Stimulated activated memory B cell treated with anti-CD40 and anti-IgM and Interleukin-4, amounts not matched to agents 10 μg/mL and 1 μg/mL and 100 μg/mL, for 72 hours (primary cell): ENCODE results near the gene HMG20A.

Experiments used
- ATAC-seq: fragments of 150-1000 bp; cut with Tn5 transposase; 2 replicates; pipeline ENCODE4 v1.10.0; 2021
- H3K27ac Mint-ChIP-seq: one replicate; pipeline ENCODE4 v1.8.0; 2022; ENCODE audit warnings: mild to moderate bottlenecking, mixed read lengths
- H3K27me3 Mint-ChIP-seq: one replicate; pipeline ENCODE4 v1.8.0; 2022; ENCODE audit warnings: mixed read lengths
- H3K36me3 Mint-ChIP-seq: one replicate; pipeline ENCODE4 v1.8.0; 2022; ENCODE audit warnings: mixed read lengths
- H3K4me1 Mint-ChIP-seq: one replicate; pipeline ENCODE4 v1.8.0; 2022; ENCODE audit warnings: mixed read lengths
- H3K4me3 Mint-ChIP-seq: one replicate; pipeline ENCODE4 v1.8.0; 2022; ENCODE audit warnings: mild to moderate bottlenecking, moderate library complexity, mixed read lengths
- H3K9me3 Mint-ChIP-seq: one replicate; pipeline ENCODE4 v1.8.0; 2022; ENCODE audit warnings: mixed read lengths

HMG20A gene

DNA sequence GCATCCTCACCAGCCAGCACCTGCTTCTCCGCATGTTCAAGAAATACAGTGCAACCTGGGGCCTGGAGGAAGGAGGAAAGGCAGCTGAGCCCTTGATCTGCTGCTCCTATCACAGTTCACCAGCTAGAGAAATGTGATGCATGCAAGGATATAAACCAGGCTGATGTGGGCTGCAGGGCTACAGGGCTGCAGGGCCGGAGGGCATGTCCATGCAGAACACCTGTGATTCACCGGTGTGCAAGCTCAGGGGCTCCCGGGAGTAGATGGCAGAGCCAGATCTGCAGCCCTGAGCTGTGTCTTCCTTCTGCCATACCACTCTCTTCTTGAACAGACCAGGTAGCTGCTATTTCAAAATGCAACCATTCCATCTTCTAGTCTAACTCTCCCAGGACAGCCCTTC lies 84.9 kb downstream of the HMG20A start:
- peaks cover 15% of the 10 kb centered on the region for H3K36me3 Mint-ChIP-seq
- peaks cover 38% of the 10 kb centered on the region for H3K4me1 Mint-ChIP-seq
- ATAC-seq = no peak
- no peaks in the 10 kb centered on the region for H3K9me3 Mint-ChIP-seq
- no peak overlapping the region for H3K4me3 Mint-ChIP-seq
- H3K27me3 Mint-ChIP-seq = no peaks in the 10 kb centered on the region
- no peak overlapping the region for H3K27ac Mint-ChIP-seq

DNA sequence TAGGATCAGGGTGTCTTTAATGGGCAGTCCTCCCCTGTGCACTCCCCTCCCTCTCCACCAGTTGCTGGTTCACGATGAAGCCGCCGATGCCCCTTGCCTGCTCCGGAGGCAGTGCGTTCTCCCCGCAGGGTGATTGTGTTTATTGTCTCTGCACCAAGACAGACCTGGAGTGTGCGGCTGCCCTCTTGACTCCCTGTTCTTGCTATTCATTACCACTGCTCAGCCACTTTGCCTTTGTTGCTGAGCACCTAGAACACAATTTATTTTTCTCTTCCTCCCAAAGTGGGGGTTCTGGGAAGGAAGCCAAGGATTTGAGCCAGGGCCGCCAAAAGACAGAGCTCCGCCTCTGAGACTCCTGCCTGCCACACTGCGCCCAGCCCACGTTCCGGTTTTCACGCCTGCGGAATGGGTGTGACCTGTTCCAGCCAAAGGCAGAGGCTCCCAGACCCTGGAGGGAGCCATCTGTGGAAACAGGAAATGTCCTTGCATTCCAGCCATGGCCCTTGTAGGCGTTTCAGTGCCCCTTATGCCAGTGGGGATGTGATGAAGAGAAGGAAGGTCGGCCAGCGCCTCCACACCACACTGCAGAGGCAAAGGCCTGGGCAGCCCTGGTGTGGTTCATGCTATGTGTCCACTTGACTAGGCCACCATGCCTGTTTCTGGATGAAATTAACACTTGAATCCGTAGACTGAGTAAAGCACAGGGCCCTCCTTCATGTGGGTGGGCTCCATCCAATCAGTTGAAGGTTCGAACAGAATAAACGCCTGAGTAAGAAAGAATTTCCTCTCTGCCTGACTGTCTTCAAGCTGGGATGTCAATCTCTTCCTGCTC lies 85.8 kb downstream of the HMG20A start:
- Mint-ChIP-seq H3K4me1 (peaks cover 38% of the 10 kb centered on the region), H3K27ac (no peak overlapping the region)

DNA sequence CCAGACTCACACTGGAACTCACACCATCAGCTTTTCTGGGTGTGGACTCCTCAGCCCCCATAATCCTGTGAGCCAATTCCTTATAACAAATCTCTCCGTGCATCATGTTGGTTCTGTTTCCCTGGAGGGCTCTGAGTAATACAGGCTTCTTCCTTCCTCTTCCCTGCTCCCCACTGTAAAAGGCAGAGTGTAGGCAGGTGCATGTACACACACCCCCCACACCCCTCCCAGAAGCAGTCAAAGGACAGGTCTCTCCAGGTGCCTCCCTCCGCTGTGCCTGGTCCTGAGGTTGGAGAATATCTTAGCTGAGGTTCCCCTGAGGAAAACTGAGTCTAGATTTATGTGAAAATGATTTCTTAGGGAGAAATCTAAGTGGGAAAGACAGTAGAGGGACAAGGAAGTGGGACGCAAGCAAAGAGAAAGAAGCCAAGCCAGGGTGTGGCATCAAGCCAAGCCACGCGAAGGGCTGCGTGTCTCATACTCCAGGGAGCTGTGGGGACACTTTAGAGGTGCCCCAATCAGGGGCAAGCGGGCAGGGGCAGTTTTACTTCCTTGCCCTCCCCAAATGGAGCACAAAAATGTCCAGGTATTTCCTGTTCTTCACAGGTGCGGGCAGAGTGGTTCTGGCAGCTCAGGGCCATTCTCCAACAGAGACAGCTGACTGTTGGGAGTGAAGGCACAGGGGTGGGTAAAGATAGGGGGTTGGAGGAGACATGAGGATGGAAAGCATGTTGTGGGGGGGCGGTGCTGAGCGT lies 86.6 kb downstream of the HMG20A start:
- H3K27me3 Mint-ChIP-seq = no peaks in the 10 kb centered on the region
- no peak for ATAC-seq
- H3K4me3 Mint-ChIP-seq = no peak overlapping the region
- H3K9me3 Mint-ChIP-seq = no peaks in the 10 kb centered on the region
- peaks cover 38% of the 10 kb centered on the region for H3K4me1 Mint-ChIP-seq
- H3K36me3 Mint-ChIP-seq = peaks cover 15% of the 10 kb centered on the region
- no peak overlapping the region for H3K27ac Mint-ChIP-seq

More for the DNA sequence above, 85.8 kb downstream of the HMG20A start:
- Mint-ChIP-seq H3K27me3 (no peaks in the 10 kb centered on the region), H3K9me3 (no peaks in the 10 kb centered on the region), H3K36me3 (peaks cover 15% of the 10 kb centered on the region), H3K4me3 (no peak overlapping the region)
- ATAC-seq = no peak

DNA sequence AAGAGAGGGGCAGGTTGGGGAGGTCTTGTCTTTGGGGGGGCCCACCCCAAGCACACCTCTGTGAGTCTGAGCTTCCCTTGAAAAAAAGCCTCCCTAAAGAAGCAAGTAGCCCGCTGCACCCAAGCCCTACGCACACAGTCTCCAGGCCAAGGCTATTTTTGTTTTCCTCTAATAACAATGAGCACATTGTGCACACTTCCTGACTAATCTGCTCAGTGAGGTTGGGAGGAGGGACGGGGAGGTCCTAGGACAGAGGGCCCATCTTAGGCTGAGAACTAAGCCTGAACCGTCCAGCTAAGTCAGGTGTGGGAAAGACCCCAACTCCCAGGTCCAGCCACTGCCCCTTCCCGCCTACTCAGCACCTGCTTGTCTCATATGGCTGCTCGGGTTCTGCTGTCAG lies 87.2 kb downstream of the HMG20A start:
- H3K27ac Mint-ChIP-seq = no peak overlapping the region
- H3K27me3 Mint-ChIP-seq = no peaks in the 10 kb centered on the region
- no peak overlapping the region for H3K4me3 Mint-ChIP-seq
- peaks cover 15% of the 10 kb centered on the region for H3K36me3 Mint-ChIP-seq
- H3K4me1 Mint-ChIP-seq = peaks cover 38% of the 10 kb centered on the region
- H3K9me3 Mint-ChIP-seq = no peaks in the 10 kb centered on the region
- no peak for ATAC-seq

DNA sequence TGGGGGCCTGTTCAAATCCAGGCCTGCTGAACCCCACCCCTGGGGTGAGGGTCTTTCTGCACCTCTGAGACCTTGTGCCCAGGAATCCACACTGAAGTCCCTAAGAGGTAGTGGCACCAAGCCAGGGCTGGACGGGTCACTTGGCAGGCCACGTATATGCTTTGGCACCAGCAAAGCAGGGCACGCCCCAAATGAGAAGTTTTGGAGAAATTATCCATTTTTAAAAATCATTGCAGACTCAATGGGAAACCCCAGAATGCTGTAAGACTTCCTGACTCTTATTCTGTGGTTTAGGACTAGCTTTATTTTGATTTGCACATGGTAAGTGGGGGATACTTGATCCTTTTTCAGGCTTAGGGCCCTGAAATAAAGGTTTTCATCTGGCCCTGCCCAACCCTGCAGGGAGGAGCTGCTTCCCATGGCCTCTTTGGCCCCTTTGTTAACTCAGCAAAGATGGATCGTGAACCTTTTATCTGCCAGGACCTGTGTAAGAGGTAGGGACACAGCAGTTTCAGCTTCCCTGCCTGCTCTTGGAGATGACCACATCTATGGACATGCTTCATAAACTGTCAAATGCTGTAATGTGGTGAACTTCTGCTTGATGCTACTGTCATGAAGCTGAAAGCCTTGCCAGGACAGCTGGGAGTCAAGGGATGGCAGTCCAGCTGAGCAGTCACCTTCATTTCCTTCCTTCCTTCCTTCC lies 88.0 kb downstream of the HMG20A start:
- Mint-ChIP-seq H3K36me3 (peaks cover 15% of the 10 kb centered on the region), H3K4me3 (no peak overlapping the region), H3K27ac (peak overlapping the region; percentile 51), H3K27me3 (no peaks in the 10 kb centered on the region), H3K4me1 (peaks cover 38% of the 10 kb centered on the region), H3K9me3 (no peaks in the 10 kb centered on the region)
- no peak for ATAC-seq

DNA sequence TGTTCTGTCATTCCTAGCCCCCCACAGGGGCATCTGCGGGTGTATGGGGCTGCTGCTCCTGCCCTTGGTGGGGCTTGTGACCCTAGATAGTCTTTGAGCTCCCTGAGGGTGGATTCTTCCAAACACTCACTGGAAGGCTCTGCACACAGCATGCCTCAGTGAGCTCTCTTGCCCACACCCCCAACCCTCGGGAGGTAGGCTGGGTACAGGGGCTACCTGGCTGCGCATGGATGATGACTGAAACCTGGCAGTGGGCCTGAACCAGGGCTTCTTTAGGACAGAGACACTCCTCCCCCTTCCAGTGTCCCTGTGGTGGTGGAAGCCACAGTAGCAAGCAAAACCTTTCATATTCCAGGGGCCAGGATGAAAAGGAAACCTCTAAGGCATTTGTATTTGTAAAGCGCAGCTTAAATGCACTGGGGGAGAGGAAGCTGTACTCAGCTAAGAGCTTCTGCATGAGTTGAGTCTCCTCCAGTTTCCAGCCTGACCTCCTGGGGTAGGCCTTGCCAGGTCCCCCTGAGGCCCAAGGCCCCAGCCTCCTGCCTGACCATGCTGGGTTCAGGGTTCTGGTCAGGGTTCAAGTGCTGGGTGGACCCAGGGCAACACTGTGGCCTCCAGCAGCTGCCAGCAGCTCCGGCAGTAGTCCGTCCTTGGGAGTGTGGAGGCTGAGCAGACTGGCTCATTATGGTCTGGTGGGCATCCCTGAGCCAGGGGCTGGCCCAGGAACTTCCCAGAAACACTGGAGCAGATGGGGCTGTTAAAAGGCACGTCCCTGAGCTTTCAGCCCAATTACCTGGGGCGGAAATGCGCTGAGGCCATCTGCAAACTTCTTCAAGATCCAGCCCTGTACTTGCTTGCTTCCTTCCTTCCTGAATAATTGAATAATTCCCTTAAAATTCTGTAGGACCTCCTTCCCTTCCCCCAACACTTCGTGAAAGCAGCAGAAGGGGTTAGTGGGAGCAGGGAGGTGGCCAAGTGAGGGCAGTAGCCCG lies 89.7 kb downstream of the HMG20A start:
- Mint-ChIP-seq H3K4me3 (no peak overlapping the region), H3K4me1 (peaks cover 27% of the 10 kb centered on the region), H3K36me3 (peaks cover 15% of the 10 kb centered on the region), H3K27ac (no peak overlapping the region), H3K27me3 (no peaks in the 10 kb centered on the region), H3K9me3 (no peaks in the 10 kb centered on the region)
- no peak for ATAC-seq

DNA sequence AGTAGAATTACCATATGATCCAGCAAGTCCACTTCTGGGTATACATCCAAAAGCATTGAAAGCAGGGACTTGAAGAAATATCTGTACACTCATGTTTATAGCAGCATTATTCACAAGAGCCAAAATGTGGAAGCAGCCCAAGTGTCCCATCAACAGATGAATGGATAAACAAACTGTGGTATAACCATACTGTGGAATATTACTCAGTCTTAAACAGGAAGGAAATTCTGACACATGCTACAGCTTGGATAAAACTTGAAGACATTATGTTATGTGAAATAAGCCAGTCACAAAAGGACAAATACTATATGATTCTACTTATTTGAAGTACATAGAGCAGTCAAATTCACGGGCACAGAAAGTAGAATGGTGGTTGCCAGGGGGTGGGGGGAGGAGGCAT lies 91.2 kb downstream of the HMG20A start:
- H3K4me1 Mint-ChIP-seq = peaks cover 26% of the 10 kb centered on the region
- H3K27ac Mint-ChIP-seq = no peak overlapping the region
- no peak for ATAC-seq
- H3K36me3 Mint-ChIP-seq = peaks cover 11% of the 10 kb centered on the region
- no peaks in the 10 kb centered on the region for H3K9me3 Mint-ChIP-seq
- no peak overlapping the region for H3K4me3 Mint-ChIP-seq
- H3K27me3 Mint-ChIP-seq = no peaks in the 10 kb centered on the region

DNA sequence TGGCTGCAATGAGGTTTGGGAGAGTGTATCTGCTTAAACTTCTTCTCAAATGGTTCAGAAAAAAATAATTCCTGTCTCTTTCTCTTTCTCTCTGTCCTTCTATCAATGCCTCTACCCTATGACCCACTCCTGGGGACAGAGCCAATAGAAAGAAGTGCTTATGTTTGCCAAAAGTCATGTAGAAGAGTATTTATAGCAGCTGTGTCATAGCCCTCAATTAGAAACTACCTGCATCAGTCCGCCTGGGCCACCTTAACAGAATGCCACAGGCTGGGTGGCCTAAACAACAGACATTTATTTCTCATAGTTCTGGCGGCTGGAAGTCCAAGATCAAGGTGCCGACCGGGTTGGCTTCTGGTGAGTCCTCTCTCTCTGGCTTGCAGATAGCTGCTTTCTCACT lies 92.5 kb downstream of the HMG20A start:
- Mint-ChIP-seq H3K27ac (no peak overlapping the region), H3K36me3 (peaks cover 11% of the 10 kb centered on the region), H3K27me3 (no peaks in the 10 kb centered on the region), H3K9me3 (no peaks in the 10 kb centered on the region), H3K4me3 (no peak overlapping the region), H3K4me1 (peaks cover 12% of the 10 kb centered on the region)
- no peak for ATAC-seq

DNA sequence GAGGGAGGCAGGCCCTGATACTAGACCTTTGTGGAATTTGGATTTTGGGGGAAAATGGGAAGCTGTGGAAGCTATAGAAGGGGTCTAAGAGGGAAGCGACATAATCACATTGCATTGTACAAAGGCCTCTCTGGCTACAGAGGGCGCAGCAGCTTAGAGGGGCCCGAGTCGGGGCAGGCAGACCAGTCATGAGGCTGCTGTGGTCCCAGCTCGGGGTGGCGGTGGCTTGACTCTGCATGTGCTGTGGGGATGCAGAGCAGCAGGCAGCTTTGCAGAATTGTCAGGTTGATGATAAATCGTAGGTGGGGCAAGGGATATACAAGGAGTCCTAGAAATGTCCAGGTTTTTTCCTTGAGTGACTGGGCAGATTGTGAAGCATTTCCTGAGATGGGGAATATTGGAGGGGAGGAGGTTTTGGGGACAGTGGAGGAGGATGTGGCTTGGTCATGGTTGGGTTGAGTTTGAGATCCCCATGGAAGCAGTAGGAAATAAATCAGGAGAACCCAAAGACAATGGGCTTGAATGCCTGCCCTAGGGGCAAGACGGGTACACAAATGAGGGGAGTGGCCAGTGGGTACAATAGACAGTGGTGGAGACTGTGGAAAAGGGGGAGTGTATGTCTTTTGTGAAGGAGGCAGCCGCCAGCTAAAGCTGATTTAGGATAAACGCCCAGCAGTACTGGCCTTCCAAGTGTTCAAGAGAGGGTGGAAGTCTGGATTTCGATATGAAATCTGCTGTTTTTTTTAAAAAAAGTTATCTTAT lies 94.1 kb downstream of the HMG20A start:
- no peak overlapping the region for H3K4me3 Mint-ChIP-seq
- H3K4me1 Mint-ChIP-seq = no peaks in the 10 kb centered on the region
- H3K27ac Mint-ChIP-seq = no peak overlapping the region
- H3K36me3 Mint-ChIP-seq = peaks cover 11% of the 10 kb centered on the region
- no peaks in the 10 kb centered on the region for H3K9me3 Mint-ChIP-seq
- no peak for ATAC-seq
- no peaks in the 10 kb centered on the region for H3K27me3 Mint-ChIP-seq

DNA sequence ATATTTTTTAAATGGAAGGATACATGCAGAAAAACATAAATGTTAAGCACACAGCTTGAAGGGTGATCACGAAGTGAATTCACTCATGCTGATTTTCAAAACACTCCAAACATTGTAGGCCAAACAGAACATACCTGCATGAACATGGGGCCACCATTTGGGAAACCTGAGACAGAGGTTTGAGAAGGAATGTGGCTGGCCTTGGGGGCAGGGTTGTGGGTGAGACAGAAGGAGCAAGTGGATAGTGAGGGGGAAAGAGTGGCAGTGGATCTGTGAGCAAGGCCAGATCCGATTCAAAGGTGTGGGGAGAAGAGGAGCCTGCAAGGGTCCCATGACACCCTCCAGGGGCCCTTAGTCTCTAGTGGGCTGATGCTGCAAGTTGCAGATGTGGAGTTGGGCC lies 94.9 kb downstream of the HMG20A start:
- no peaks in the 10 kb centered on the region for H3K4me1 Mint-ChIP-seq
- H3K36me3 Mint-ChIP-seq = peaks cover 11% of the 10 kb centered on the region
- no peaks in the 10 kb centered on the region for H3K9me3 Mint-ChIP-seq
- H3K27me3 Mint-ChIP-seq = no peaks in the 10 kb centered on the region
- no peak overlapping the region for H3K4me3 Mint-ChIP-seq
- ATAC-seq = no peak
- H3K27ac Mint-ChIP-seq = no peak overlapping the region

DNA sequence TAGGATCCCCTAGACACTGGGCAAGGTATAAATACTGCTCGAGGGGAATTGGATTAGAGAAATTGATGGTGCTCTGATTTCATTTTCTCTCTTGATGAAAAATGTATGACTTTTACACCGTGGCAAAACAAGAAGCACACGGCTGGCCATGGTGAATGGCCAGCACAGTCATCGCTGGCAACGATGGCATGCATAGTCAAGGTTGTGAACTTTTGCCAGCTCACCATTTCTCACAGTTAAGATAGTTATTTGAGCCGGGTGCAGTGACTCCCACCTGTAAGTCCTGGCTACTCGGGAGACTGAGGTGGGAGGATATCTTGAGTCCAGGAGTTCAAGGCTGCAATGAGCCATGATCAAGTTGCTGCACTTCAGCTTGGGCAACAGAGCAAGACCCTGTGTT lies 95.4 kb downstream of the HMG20A start:
- Mint-ChIP-seq H3K4me1 (no peaks in the 10 kb centered on the region), H3K27me3 (no peaks in the 10 kb centered on the region), H3K9me3 (no peaks in the 10 kb centered on the region), H3K4me3 (no peak overlapping the region), H3K36me3 (peaks cover 6% of the 10 kb centered on the region), H3K27ac (no peak overlapping the region)
- ATAC-seq = no peak

DNA sequence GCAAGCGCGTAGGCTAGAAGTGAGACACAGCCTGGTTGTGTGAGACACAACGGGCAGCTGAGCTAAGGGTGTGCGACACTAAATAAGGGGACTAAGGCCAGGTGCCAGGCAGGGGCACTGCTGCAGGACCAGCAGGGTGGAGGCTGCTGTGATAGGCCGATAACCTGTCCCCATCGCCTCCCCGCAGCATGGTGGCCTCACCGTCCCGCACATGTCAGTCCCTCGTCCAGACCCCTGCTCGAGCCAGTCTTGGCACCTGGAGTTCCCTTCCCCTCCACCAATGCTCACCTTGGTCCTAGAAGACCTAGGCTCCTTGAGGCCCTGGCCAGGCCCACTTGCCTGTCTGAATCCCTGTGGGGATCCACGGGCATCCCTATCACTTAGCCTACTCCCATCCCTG lies 96.1 kb downstream of the HMG20A start:
- no peak overlapping the region for H3K27ac Mint-ChIP-seq
- no peak for ATAC-seq
- H3K27me3 Mint-ChIP-seq = no peaks in the 10 kb centered on the region
- H3K4me1 Mint-ChIP-seq = no peaks in the 10 kb centered on the region
- no peaks in the 10 kb centered on the region for H3K9me3 Mint-ChIP-seq
- H3K36me3 Mint-ChIP-seq = no peaks in the 10 kb centered on the region
- no peak overlapping the region for H3K4me3 Mint-ChIP-seq

DNA sequence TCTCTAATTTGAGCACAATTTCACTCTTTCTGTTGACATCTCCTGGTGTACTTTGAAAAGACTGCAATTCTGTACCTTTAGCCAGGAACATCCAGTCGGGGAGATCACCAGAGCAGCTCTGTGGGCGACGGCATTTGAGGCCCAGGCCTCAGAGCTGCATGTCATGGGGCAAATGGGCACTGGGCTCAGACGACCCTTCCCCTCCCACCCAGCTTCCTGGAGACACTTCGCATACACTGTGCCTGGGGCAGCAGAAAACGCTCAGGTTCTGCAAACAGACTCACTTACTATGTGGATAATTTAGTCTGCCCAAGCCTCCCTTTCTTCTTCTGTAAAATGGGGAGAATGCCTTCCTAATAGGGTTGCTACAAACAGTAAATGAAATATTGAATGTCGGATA lies 96.9 kb downstream of the HMG20A start:
- no peak for ATAC-seq
- Mint-ChIP-seq H3K4me1 (no peaks in the 10 kb centered on the region), H3K27ac (no peak overlapping the region), H3K27me3 (no peaks in the 10 kb centered on the region), H3K4me3 (no peak overlapping the region), H3K36me3 (no peaks in the 10 kb centered on the region), H3K9me3 (no peaks in the 10 kb centered on the region)

DNA sequence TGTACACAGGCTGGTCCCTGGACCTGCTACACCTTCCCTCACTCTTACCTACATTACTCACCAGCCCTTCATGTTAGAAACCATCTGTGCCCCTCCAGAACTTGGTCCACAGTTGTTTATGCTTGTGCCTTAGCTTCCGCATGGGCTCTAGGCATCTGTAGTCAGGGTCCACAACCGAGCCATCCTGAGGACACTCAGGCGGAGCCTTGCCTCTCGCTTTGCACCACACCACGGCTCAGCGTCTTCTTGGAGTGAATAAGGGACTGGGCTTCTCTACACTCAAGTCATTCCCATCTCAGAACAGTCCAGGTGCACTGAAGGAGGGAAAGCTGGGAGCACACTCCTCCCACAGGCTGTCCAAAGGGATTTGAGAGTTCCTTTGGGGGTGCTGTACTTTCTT lies 97.8 kb downstream of the HMG20A start:
- ATAC-seq = no peak
- no peaks in the 10 kb centered on the region for H3K9me3 Mint-ChIP-seq
- H3K4me3 Mint-ChIP-seq = no peak overlapping the region

More for the DNA sequence above, 97.8 kb downstream of the HMG20A start:
- Mint-ChIP-seq H3K36me3 (no peaks in the 10 kb centered on the region), H3K27me3 (no peaks in the 10 kb centered on the region), H3K27ac (no peak overlapping the region), H3K4me1 (no peaks in the 10 kb centered on the region)
